HT1080 (cell line): ENCODE results near the gene LCP1. TPM values are rescaled to one million over a fixed set of nuclear protein-coding genes. Genes with fewer than 3 reads are reported as not detected.

ENCODE experiments used
- DNase-seq: peaks from one replicate; pipeline ENCODE4 v3.0.0-alpha.2; 2015; ENCODE audit warnings: low read depth
- small RNA-seq: library from RNA; depleted of rRNA; stranded (forward); fragments of <200 nt; gene quantifications from one replicate; pipeline ENCODE3, GENCODE V24; 2014
- total RNA-seq: library from RNA; depleted of rRNA; stranded (reverse); fragments of >200 nt; shearing (Covaris generic); gene quantifications from 2 replicates; pipeline ENCODE4 v1.2.3, GENCODE V29; 2014; rRNA removed

Gene LCP1
- total RNA-seq, 1 experiment from 2014 or later: 370 TPM

DNA sequence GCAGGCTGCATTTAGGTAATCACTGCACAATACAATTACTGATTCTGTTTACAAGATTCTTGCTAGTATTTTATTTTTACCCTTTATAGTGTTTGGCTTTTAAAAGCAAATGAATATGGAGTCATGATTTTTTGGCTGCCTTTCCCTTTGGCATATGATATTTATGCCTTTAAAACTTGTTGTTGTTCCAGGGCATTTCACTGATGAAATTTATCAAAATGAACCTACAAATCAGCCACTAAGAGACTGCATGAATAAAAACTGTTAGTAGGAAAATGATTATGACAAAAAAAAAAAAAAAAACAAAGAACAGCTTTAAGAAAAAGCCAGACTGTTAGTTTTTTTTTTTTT lies 79.7 kb downstream of the LCP1 start:
- DNase-seq: no peak

DNA sequence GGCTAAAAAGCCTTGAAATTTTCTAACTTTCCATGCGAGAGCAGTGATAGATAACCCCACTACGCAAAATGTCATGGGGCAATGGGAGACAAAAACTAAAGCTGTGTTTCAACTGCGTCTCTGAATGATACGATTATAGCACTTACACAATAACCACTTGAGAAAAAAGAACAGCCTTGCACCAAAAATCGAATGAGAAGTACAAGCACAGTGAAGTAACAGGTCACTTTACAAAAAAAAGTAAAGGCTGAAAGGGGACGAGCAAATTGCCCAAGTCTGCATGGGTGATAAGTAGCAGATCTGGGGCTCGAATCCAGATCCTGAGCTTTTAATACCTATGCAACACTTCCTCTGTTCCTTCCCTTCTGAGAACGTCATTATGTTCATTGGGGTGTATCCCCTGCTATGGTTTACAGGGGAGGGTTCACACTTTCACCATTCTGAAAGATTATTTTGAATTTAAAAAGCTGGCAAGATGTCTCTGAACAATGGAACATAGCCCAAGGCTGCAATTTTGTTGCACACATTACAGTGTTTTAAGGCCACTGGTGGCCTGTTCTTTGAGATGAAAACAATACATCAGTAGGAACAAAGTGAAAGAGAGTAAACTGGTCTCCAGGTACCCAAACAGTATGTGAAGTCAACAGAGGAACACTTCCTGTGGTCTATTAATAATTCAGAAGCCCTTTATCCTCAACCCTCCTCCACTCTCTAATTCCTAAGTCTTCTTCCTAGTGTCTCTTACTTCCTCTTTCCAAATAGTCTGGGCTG lies 80.3 kb downstream of the LCP1 start:
- no peak for DNase-seq

DNA sequence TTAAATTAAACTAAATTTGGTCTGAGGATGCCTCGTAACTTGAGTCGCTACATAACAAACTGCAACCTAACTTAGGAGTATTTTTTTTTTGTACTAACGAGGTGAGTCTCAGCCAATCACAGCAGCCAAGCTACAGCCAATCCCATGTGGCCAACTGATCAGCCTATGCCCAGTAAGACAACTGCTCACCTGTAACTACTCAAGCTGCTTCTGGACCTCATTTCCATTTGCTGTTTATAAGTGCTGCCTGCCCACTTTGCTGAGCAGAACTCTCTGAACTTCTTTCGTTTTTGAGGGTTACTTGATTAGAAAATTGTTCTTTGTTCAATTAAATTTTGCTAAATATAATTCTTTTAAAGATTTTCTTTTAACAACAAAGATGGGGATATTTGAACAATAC lies 81.0 kb downstream of the LCP1 start:
- DNase-seq: no peak

DNA sequence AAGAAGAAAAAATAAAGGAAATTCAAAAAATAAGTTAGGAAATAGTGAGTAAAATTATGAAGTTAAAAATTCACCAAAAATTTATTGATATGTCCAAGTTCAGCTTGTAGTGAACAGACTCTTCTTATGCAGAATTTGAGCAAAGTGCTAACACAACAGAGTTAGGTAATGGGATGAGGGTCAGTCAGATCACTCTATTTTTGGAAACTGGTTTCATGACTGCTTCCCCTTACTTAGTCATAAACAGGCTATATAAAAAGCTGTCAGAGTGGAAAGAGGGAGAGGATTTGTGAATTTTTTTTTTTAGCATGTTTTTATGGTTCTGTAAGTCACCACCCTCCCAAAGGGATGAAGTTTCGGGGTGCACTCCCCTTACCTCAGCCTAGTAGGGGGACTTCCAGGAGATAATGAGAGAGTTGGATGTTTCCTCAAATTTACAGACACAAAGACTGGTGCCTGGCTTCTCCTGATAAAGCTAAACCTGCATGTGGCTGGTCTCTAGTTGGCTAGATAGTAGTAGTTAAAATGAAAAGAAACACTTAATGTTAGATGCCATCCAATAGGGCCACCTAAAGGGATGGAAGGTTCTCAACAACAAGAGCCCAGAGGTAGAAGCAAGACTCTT lies 81.7 kb downstream of the LCP1 start:
- DNase-seq: peak; percentile 35

DNA sequence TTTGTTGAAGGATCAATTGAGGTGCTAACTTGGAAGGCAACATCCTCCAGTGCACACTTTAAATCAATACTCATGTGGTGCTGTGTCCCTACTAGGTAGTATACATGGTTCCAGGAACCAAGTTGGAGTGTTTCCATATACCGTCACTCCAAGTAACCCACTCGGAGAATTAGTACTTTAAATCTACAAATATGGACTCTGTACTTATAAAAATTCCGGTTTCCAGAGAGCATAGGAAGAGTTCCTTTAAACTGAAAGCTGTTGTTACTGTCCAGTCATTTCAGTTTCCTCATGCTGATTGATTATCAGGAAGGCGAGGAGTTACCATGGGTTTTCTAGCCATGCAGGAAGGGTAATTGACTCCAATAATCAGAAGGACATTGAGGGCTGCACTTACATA lies 84.3 kb downstream of the LCP1 start:
- no peak for DNase-seq

DNA sequence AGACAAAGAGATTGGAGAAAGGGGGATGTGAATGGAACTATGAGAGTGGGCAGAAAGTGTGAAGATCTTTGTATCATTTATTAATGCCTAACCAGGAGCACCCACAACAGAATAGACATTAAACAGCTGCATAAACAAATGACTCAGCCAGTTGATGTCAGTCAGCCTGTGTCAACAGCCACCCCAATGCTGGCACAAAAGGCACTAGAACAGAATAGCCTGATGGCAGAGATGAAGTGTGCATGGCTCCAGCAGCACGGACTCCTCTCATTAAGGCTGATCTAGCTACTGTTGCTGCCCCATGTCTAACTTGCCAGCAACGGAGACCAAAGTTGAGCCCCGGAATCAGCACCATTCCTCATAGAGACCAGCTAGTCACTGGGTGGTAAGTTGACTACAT lies 85.0 kb downstream of the LCP1 start:
- no peak for DNase-seq

DNA sequence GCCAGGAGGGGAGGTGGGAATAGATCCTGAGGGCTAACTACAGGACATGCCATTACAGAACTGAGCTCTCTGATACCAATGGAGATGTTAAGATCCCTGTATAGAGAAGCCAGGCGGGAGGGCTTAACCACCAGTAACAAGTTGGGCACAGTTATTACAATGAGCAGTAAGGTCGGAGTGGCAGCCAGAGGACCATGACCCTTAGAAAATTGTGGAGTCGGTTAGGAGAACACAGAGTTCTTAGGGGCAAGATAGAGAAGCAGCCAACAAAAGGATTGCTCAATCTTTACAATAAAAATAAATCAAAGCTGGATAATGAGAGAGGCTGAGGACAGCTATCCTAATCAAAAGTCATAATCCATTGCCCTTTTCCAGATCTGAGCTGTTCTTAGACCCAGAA lies 87.5 kb downstream of the LCP1 start:
- no peak for DNase-seq

DNA sequence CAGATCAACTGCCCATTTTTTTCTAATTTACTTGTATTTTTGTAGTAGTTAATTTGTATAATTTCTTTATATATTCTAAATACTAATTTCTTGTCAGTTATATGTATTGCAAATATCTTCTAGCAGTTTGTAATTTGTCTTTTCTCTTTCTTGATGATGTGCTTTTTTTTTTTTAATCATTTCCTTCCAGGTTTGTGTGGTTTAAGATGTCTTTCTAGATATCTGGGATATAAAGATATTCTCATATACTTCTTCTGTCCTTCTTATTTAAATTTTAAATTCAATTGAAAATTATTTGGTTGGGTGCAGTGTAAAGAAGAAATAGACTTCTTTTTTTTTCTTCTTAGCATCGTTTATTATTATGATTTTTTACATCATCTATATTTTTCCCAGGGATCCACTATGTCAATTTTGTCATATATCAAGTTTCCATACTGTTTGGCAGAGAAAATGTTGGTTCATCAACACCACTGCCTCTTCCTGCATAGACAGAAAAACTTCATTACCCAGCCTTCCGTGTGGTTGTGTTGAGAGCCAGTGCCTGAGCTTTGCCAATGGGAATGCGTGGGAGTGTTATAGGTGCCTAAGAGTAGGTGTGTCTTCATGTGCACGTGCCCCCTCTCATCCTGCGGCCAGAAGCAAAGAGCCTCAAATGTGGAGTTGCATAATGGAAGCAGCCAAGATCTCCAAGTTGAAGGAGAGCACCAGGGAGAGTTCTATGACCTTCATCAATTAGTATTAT lies 93.0 kb downstream of the LCP1 start:
- peak; percentile 25 for DNase-seq

DNA sequence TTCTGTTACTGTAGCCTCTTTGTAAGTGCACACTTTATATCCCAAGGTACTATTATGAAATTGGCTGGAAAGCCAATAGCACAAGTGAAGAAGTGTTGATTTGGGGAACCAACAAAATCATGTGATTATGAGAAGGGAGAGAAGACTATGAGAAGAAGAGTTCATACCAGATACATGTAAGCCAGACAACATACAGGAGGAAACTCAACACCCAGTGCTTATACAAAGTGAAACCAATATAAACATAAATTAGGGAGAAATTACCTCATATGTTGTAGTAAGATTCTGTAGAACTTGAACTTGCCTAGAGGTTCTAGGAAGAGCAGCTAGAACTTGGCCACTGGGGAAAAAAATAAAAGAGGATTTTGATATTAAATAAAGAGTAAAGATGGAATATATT lies 94.5 kb downstream of the LCP1 start:
- DNase-seq: no peak

DNA sequence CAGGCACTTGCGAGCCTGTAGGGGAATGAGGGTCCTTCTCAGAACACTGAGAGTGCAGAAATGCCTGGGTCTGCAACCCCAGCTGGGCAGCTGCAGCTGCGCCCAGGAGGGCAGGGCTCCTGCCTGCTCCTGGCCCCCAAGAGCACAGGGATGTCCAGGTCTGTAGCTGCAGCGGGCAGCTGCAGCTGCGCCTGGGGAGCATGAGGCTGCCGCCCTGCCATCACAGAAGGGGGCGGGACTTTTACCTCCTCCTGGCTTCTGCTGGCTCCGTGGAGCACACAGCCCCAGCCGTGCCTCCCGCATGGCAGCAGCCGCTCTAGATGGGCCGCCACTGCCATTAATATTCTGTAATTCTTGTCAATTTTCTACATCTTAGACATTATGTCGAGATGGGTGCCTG lies 95.0 kb downstream of the LCP1 start:
- peak; percentile 66 for DNase-seq

DNA sequence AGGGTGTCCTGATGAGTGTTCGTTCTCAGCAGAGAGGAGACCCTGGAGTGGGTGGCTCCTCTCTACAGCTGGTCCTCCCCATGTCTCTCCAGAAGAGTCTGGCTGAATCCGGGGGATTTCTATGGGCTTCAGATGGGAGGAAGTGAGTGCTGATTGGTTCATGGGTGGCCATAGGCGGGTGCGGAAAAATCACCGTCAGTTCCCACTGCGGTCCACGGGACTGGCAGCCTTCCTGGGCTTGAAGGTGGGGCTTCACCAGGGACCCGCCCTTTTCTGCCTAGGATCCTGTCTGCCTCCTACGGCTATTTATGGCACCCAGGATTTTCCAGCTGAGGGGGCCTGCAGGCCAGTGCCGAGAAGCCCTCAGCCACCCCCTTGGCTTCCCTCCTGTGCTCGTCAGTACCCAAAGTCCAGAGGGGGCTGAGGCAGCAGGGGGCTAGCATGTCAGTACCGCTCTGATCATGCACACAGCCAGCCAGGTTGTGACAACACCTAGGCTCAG lies 95.5 kb downstream of the LCP1 start:
- DNase-seq: peak; percentile 81

DNA sequence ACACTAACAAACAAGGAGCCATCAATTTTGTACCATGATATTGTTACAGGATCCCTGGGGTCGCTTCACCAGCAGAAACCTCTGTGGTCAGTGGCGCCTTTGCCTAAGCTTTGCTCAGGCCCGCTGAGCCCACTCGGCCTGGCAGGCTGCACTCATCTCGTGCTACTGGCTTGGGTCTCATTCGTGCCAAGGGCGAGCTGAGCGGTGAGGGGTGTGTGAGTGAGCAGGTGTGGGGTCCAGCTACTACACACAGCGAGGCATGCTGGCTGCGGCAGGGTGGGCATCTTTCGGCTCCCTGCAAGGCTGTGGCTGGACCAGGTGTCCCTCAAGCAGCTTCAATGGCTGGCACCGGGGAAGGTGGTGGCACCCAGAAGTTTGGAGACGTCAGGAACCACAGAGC lies 96.2 kb downstream of the LCP1 start:
- DNase-seq: no peak

DNA sequence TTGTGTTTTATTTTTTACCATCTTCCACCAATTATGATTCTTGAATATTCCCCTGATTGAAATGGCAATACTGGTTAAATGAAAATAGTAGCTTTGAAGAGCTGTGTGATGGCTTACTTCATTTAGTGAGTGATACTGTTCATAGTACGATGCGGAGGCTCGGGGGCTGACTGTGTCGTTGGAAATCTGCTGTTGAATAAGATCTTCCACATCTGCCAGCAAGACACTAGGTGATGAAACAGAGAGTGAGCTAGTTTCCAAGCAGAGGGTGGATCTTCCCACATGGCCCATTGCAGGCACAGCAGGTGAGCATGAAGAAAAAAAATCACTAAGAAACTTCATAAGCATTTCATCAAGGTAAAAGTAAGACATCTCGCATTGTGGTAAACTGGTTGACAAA lies 99.7 kb downstream of the LCP1 start:
- no peak for DNase-seq

DNA sequence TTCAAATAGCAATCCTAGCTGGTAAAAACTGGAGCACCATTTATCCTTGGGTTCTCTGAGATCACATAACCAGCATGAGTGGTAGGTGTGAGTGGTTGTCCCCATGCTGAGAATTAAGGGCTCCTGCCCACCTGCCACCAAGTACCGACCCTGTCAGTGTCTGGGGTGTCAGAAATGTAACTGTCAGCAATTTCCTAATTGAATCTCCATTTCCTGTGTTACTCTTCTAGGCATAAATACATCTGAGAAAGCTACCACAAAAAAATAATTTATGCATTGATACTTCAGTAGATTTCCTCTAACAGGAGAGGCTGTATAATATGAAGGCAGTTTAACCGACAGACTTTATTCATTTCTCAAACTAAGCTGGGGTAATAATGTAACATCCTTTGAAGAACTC lies 102.2 kb downstream of the LCP1 start:
- DNase-seq: no peak

DNA sequence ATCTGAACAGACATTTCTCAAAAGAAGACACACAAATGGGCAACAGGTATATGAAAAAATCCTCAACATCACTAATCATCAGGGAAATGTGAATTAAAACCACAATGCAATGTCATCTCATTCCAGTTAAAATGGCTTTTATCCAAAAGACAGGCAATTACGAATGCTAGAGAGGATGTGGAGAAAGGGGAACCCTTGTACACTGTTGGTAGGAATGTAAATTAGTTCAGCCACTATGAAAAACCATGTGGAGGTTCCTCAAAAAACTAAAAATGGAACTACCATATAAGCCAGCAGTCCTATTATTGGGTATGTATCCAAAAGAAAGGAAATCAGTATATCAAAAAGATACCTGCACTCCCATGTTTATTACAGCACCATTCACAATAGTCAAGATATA lies 104.7 kb downstream of the LCP1 start:
- no peak for DNase-seq

DNA sequence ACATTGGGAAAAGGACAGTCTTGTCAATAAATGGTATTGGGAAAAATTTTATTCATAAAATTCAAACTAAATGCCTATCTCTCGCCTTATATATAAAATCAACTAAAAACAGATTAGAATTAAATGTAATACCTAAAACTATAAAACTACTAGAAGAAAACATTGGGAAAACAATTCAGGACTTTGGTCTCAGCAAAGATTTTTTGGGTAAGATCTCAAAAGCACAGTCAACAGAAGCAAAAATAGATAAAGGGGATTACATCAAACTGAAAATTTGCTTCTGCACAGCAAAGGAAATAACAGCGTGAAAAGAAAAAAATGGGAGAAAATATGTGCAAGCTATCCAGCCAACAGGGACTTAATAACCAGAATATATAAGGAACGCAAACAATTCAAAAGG lies 105.2 kb downstream of the LCP1 start:
- no peak for DNase-seq

Small RNA genes lying within 50 kb of the gene (small RNA-seq; reads per million reads assigned to genes)
- gene RN7SL288P: not detected

Other genes starting within 250 kb of the LCP1 start
- 19.8 and 19.9 TPM in 2 replicates for gene ZC3H13, start 129.4 kb downstream of the LCP1 start, total RNA-seq
- gene CPB2, start 77.1 kb downstream of the LCP1 start, total RNA-seq: 0.21 TPM in 1 of 2 replicates, not detected in the other
- gene LRRC63, start 29.8 kb upstream of the LCP1 start, total RNA-seq: 0.03 and 0.33 TPM in 2 replicates
- 0.11 TPM in 1 of 2 replicates, not detected in the other for gene RUBCNL, start 205.1 kb upstream of the LCP1 start, total RNA-seq